Astrocyte of the cerebellum (primary cell): ENCODE measurements around the gene SLC10A7.

Experiments used
- DNase-seq: peaks from one replicate; pipeline ENCODE4 v3.0.0-alpha.2; 2011; ENCODE audit warnings: low read depth
- H3K4me3 ChIP-seq: 2 replicates; pipeline ENCODE4 v1.5.1; 2011; ENCODE audit warnings: mild to moderate bottlenecking, low read depth, low read length, moderate library complexity
- CTCF ChIP-seq: IDR thresholded peaks from 2 replicates; pipeline ENCODE4 v1.5.1; 2012; ENCODE audit warnings: low read length, low read depth, moderate library complexity, mild to moderate bottlenecking; ENCODE audit errors: missing control alignments
- in situ Hi-C: cut with HindIII; loops from 2 replicates; pipeline ENCODE4 v1.10.0; 2017; ENCODE audit warnings: low sequenced_read_pairs

The SLC10A7 gene

GRCh38 chr4:146477054-146477453, 44.7 kb downstream of the SLC10A7 start:
- peak; percentile 3 for DNase-seq
- no peak overlapping the region for H3K4me3 ChIP-seq
- in situ Hi-C loops, result no loop called here
- no peak for TF ChIP-seq CTCF

- no peak for TF ChIP-seq CTCF
- in situ Hi-C loops, result no loop called here
- no peak overlapping the region for H3K4me3 ChIP-seq
- DNase-seq, result no peak
Observed at GRCh38 chr4:146472404-146472803, 49.3 kb downstream of the SLC10A7 start.

DNA sequence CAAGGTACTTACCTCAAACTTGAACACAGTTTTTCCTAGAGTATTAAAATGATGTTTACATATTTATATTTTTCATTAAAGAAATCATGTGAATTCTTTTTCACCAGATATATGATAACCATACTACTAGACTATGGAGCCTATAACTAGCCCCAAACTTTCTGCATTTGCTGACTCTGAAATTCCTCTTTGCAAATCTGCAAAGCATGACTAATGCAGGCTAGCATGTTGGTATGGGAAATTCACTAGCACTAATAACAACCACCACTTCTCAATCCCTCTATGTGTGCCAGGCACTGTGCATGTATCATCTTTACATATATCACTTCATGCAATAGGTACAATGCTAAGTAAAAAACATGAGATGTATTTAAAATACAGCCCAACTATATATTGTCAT, 51.1 kb downstream of the SLC10A7 start:
- in situ Hi-C loops, result no loop called here
- no peak for DNase-seq
- no peak for TF ChIP-seq CTCF
- H3K4me3 ChIP-seq, result no peak overlapping the region

- in situ Hi-C loops, result no loop called here
- DNase-seq, result no peak
Observed at GRCh38 chr4:146469022-146469421, 52.7 kb downstream of the SLC10A7 start.

GRCh38 chr4:146465628-146466027, 56.1 kb downstream of the SLC10A7 start:
- DNase-seq, result no peak
- in situ Hi-C loops, result no loop called here
- H3K4me3 ChIP-seq, result no peak overlapping the region
- TF ChIP-seq CTCF, result no peak

More at GRCh38 chr4:146469022-146469421, 52.7 kb downstream of the SLC10A7 start:
- no peak for TF ChIP-seq CTCF
- no peak overlapping the region for H3K4me3 ChIP-seq

GRCh38 chr4:146462251-146462650, 59.5 kb downstream of the SLC10A7 start:
- DNase-seq, result no peak
- TF ChIP-seq CTCF, result no peak
- in situ Hi-C loops, result no loop called here
- no peak overlapping the region for H3K4me3 ChIP-seq

DNA sequence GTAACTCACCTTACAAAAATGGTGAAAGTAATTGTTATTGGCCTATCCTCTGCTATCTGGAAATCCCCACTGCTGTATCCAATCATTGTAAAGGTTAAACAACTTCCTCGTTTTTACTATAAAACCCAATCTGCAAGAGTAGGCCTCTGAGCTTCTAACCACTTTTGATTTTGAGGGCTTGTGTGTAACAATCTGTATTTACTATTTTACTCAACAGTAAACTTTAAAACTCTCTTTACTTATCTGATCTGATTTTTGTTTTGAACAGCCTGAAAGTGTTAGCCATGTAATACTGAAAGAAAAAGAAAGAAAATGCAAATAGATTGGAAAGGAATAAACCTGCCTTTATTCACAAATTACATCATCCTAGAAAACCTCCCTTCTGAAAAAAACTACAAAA, 63.1 kb downstream of the SLC10A7 start:
- in situ Hi-C loops, result no loop called here
- TF ChIP-seq CTCF, result no peak
- no peak overlapping the region for H3K4me3 ChIP-seq
- DNase-seq, result no peak
